Activated CD4-positive, alpha-beta memory T cell treated with anti-CD3 and anti-CD28 coated beads, Interleukin-2, amount 10 ng/mL, durations not matched to agents 7 days and 5 days (primary cell): ENCODE measurements around the gene CCDC170. TPM values are rescaled to one million over a fixed set of nuclear protein-coding genes. Genes with fewer than 3 reads are reported as not detected.
"Not testable (repeated sequence)": the region's sequence is repeated elsewhere in the genome, so short reads cannot be mapped to it uniquely, and the experiment has no call there.

ENCODE experiments used
- CTCF ChIA-PET: fragments of 350-600 bp; sonication (Branson Sonifier 250); formaldehyde crosslinking; loops from one replicate; lab custom pipeline; 2021; ENCODE audit warnings: antibody characterized with exemption, inconsistent platforms; lab: Charles Lee
- POLR2A ChIA-PET: fragments of 350-600 bp; sonication (Branson Sonifier 250); formaldehyde crosslinking; loops from one replicate; lab custom pipeline; 2021; ENCODE audit warnings: antibody characterized with exemption; lab: Charles Lee
- DNase-seq: peaks from one replicate; pipeline ENCODE4 v3.0.0-alpha.2; 2020
- H3K27ac Mint-ChIP-seq: one replicate; pipeline ENCODE4 v1.8.0; 2021; ENCODE audit warnings: mild to moderate bottlenecking, mixed read lengths
- H3K27me3 Mint-ChIP-seq: one replicate; pipeline ENCODE4 v1.8.0; 2021; ENCODE audit warnings: mixed read lengths
- H3K36me3 Mint-ChIP-seq: one replicate; pipeline ENCODE4 v1.8.0; 2021; ENCODE audit warnings: low read depth, mixed read lengths
- H3K4me1 Mint-ChIP-seq: one replicate; pipeline ENCODE4 v1.8.0; 2021; ENCODE audit warnings: mixed read lengths
- H3K4me3 Mint-ChIP-seq: one replicate; pipeline ENCODE4 v1.8.0; 2021; ENCODE audit warnings: mild to moderate bottlenecking, mixed read lengths
- H3K9me3 Mint-ChIP-seq: one replicate; pipeline ENCODE4 v1.8.0; 2021; ENCODE audit warnings: mixed read lengths
- total RNA-seq, 2 experiments: library from RNA; stranded (reverse); gene quantifications; one replicate each; pipeline ENCODE4 v1.2.3, GENCODE V29; 2021

Gene CCDC170
- total RNA-seq, 2 experiments from 2014 or later = not detected

- H3K4me3 Mint-ChIP-seq = no peak overlapping the region
- H3K9me3 Mint-ChIP-seq = no peaks in the 10 kb centered on the region
- H3K27ac Mint-ChIP-seq = no peak overlapping the region
- peaks cover 50% of the 10 kb centered on the region for H3K27me3 Mint-ChIP-seq
- POLR2A ChIA-PET = interaction anchor here (0.9 to 1.1 kb wide), 2 partner anchors 12 to 46 kb away, joined by 3 to 4 read pairs; partner anchors contain the start of gene RMND1
- no peaks in the 10 kb centered on the region for H3K36me3 Mint-ChIP-seq
- peaks cover 19% of the 10 kb centered on the region for H3K4me1 Mint-ChIP-seq
- CTCF ChIA-PET = no interaction called here
- DNase-seq = no peak
Observed at GRCh38 chr6:151497905-151498304, 4.1 kb downstream of the CCDC170 start.

- Mint-ChIP-seq H3K9me3 (no peaks in the 10 kb centered on the region), H3K4me1 (peaks cover 17% of the 10 kb centered on the region)
- CTCF ChIA-PET = no interaction called here
Observed at GRCh38 chr6:151498327-151498726, 4.5 kb downstream of the CCDC170 start.

GRCh38 chr6:151499551-151499950 lies 5.7 kb downstream of the CCDC170 start:
- Mint-ChIP-seq H3K36me3 (no peaks in the 10 kb centered on the region), H3K27me3 (peaks cover 40% of the 10 kb centered on the region), H3K27ac (no peak overlapping the region), H3K9me3 (no peaks in the 10 kb centered on the region), H3K4me3 (no peak overlapping the region), H3K4me1 (peaks cover 13% of the 10 kb centered on the region)
- CTCF ChIA-PET = no interaction called here
- DNase-seq = no peak
- POLR2A ChIA-PET = no interaction called here

More at GRCh38 chr6:151498327-151498726, 4.5 kb downstream of the CCDC170 start:
- peaks cover 46% of the 10 kb centered on the region for H3K27me3 Mint-ChIP-seq
- H3K4me3 Mint-ChIP-seq = no peak overlapping the region
- DNase-seq = no peak
- H3K36me3 Mint-ChIP-seq = no peaks in the 10 kb centered on the region
- H3K27ac Mint-ChIP-seq = no peak overlapping the region
- POLR2A ChIA-PET = interaction anchor here (0.9 to 1.1 kb wide), 2 partner anchors 12 to 46 kb away, joined by 3 to 4 read pairs; partner anchors contain the start of gene RMND1

GRCh38 chr6:151501511-151502136 lies 7.8 kb downstream of the CCDC170 start:
- H3K9me3 Mint-ChIP-seq = no peaks in the 10 kb centered on the region
- H3K27me3 Mint-ChIP-seq = peaks cover 24% of the 10 kb centered on the region
- DNase-seq = no peak
- no peaks in the 10 kb centered on the region for H3K36me3 Mint-ChIP-seq
- peaks cover 9% of the 10 kb centered on the region for H3K4me1 Mint-ChIP-seq
- H3K4me3 Mint-ChIP-seq = no peak overlapping the region
- H3K27ac Mint-ChIP-seq = no peak overlapping the region
- POLR2A ChIA-PET = no interaction called here
- CTCF ChIA-PET = no interaction called here

GRCh38 chr6:151502499-151502898 lies 8.7 kb downstream of the CCDC170 start:
- Mint-ChIP-seq H3K27ac (no peak overlapping the region), H3K36me3 (no peaks in the 10 kb centered on the region), H3K9me3 (no peaks in the 10 kb centered on the region), H3K27me3 (peaks cover 17% of the 10 kb centered on the region), H3K4me3 (no peak overlapping the region), H3K4me1 (peaks cover 7% of the 10 kb centered on the region)
- DNase-seq = no peak
- POLR2A ChIA-PET = no interaction called here
- CTCF ChIA-PET = no interaction called here

- POLR2A ChIA-PET = no interaction called here
- H3K27ac Mint-ChIP-seq = no peak overlapping the region
- CTCF ChIA-PET = no interaction called here
- H3K27me3 Mint-ChIP-seq = peaks cover 6% of the 10 kb centered on the region
- H3K36me3 Mint-ChIP-seq = no peaks in the 10 kb centered on the region
- H3K4me3 Mint-ChIP-seq = no peak overlapping the region
- peaks cover 2% of the 10 kb centered on the region for H3K4me1 Mint-ChIP-seq
- H3K9me3 Mint-ChIP-seq = no peaks in the 10 kb centered on the region
- DNase-seq = no peak
Observed at GRCh38 chr6:151506761-151507160, 12.9 kb downstream of the CCDC170 start.

GRCh38 chr6:151509048-151509447 lies 15.2 kb downstream of the CCDC170 start:
- Mint-ChIP-seq H3K4me3 (no peak overlapping the region), H3K4me1 (peaks cover 5% of the 10 kb centered on the region), H3K36me3 (no peaks in the 10 kb centered on the region), H3K27me3 (peaks cover 3% of the 10 kb centered on the region), H3K9me3 (peaks cover 3% of the 10 kb centered on the region), H3K27ac (no peak overlapping the region)
- no peak for DNase-seq
- POLR2A ChIA-PET = no interaction called here
- CTCF ChIA-PET = no interaction called here

- H3K4me1 Mint-ChIP-seq = peaks cover 9% of the 10 kb centered on the region
- CTCF ChIA-PET = no interaction called here
- POLR2A ChIA-PET = no interaction called here
- no peak for DNase-seq
- H3K4me3 Mint-ChIP-seq = no peak overlapping the region
- H3K27ac Mint-ChIP-seq = no peak overlapping the region
- H3K27me3 Mint-ChIP-seq = no peaks in the 10 kb centered on the region
- H3K36me3 Mint-ChIP-seq = no peaks in the 10 kb centered on the region
- peaks cover 5% of the 10 kb centered on the region for H3K9me3 Mint-ChIP-seq
Observed at GRCh38 chr6:151512481-151512880, 18.7 kb downstream of the CCDC170 start.

- Mint-ChIP-seq H3K4me1 (peaks cover 9% of the 10 kb centered on the region), H3K36me3 (no peaks in the 10 kb centered on the region), H3K27ac (no peak overlapping the region), H3K9me3 (peaks cover 9% of the 10 kb centered on the region), H3K4me3 (no peak overlapping the region), H3K27me3 (no peaks in the 10 kb centered on the region)
- CTCF ChIA-PET = no interaction called here
- no peak for DNase-seq
- POLR2A ChIA-PET = no interaction called here
Observed at GRCh38 chr6:151514000-151514730, 20.3 kb downstream of the CCDC170 start.

- H3K9me3 Mint-ChIP-seq = peaks cover 20% of the 10 kb centered on the region
- H3K36me3 Mint-ChIP-seq, H3K27ac Mint-ChIP-seq, H3K27me3 Mint-ChIP-seq, H3K4me3 Mint-ChIP-seq, CTCF ChIA-PET, POLR2A ChIA-PET, DNase-seq, H3K4me1 Mint-ChIP-seq: not testable (repeated sequence)
Observed at GRCh38 chr6:151518992-151519391, 25.2 kb downstream of the CCDC170 start.

- peaks cover 3% of the 10 kb centered on the region for H3K27me3 Mint-ChIP-seq
- no peaks in the 10 kb centered on the region for H3K36me3 Mint-ChIP-seq
- POLR2A ChIA-PET = no interaction called here
- DNase-seq = no peak
- no peak overlapping the region for H3K27ac Mint-ChIP-seq
- H3K9me3 Mint-ChIP-seq = peaks cover 17% of the 10 kb centered on the region
- no peak overlapping the region for H3K4me3 Mint-ChIP-seq
- CTCF ChIA-PET = no interaction called here
- H3K4me1 Mint-ChIP-seq = no peaks in the 10 kb centered on the region
Observed at GRCh38 chr6:151523034-151523433, 29.2 kb downstream of the CCDC170 start.

- ChIA-PET POLR2A (no interaction called here), CTCF (interaction anchor here (1.4 kb wide), 1 partner anchor 11 kb away, joined by 3 read pairs; no protein-coding TSS in a partner anchor)
- H3K4me1 Mint-ChIP-seq = no peaks in the 10 kb centered on the region
- no peaks in the 10 kb centered on the region for H3K36me3 Mint-ChIP-seq
- H3K9me3 Mint-ChIP-seq = peaks cover 14% of the 10 kb centered on the region
- H3K27ac Mint-ChIP-seq = no peak overlapping the region
- no peak for DNase-seq
- peaks cover 3% of the 10 kb centered on the region for H3K27me3 Mint-ChIP-seq
- H3K4me3 Mint-ChIP-seq = no peak overlapping the region
Observed at GRCh38 chr6:151524059-151524458, 30.2 kb downstream of the CCDC170 start.

- Mint-ChIP-seq H3K27me3 (peaks cover 3% of the 10 kb centered on the region), H3K27ac (no peak overlapping the region), H3K4me3 (no peak overlapping the region), H3K36me3 (no peaks in the 10 kb centered on the region), H3K9me3 (peaks cover 5% of the 10 kb centered on the region), H3K4me1 (no peaks in the 10 kb centered on the region)
- ChIA-PET CTCF (no interaction called here), POLR2A (no interaction called here)
- DNase-seq = no peak
Observed at GRCh38 chr6:151534576-151534975, 40.8 kb downstream of the CCDC170 start.
